ENCODE measurements around the gene NMT1. TPM values are rescaled to one million over a fixed set of nuclear protein-coding genes. Genes with fewer than 3 reads are reported as not detected.

Gene NMT1
- total RNA-seq, 1 experiment from 2014 or later: 173 TPM

DNA sequence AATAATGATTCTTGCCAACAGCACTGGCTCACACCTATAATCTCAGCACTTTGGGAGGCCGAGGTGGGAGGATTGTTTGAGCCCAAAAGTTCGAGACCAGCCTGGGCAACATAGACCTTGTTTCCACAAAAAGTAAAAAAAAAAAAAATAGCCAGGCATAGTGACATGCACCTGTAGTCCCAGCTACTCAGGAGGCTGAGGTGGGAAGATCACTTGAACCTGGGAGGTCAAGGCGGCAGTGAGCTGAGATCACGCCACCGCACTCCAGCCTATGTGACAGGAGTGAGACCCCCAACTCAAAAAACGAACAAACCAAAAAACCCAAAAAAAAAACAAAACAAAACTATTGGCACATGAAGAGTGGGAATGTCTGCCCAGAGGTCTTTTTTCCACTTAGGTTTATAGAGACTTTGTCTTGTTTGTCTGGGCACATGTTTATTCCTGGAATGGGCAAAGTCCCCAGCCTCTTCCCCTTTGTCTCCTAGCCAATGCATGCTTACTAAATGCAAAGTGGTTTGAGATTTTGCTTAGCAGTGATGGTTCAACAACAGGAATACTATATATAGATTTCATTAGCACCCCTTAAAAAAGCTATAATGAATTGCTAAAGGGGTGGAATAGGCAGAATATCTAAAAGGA, 25.9 kb downstream of the NMT1 start:
- DNase-seq (ENCODE audit: low read depth, low spot score): no peak
- H3K36me3 ChIP-seq (ENCODE audit: control insufficient read depth in 1 of 2, insufficient read depth in 2 of 2, low read length in 2 of 2): peaks cover 55 to 57% of the 10 kb centered on the region in 2 experiments
- ChIA-PET POLR2A (no interaction called here), RAD21 (ENCODE audit: low non-redundant PET in 1 of 2, low total read pairs in 2 of 2, uncharacterized antibody in 2 of 2, unreplicated experiment in 2 of 2) (no interaction called here), CTCF (interaction anchor here (1.4 kb wide), 1 partner anchor 12 kb away, joined by 3 read pairs; no protein-coding TSS in a partner anchor)
- H3K79me2 ChIP-seq (ENCODE audit: insufficient read depth, low read length): peaks cover 11% of the 10 kb centered on the region; the same call in 1 of the 2 replicates
- H3K4me3 ChIP-seq (replicated peaks in 1 of 2; ENCODE audit: low read depth in 1 of 2, low read length in 2 of 2): no peak overlapping the region
- TF ChIP-seq ZNF274 (IDR thresholded peaks at IDR 0.05; ENCODE audit: low read depth, low read length): no peak
- no peak overlapping the region for H3K9ac ChIP-seq (ENCODE audit: low read length)
- H3K9me3 ChIP-seq (ENCODE audit: control insufficient read depth in 1 of 2, insufficient read depth in 1 of 2, low read depth in 1 of 2, low read length in 2 of 2): no peaks in the 10 kb centered on the region
- H3K4me2 ChIP-seq (ENCODE audit: low read length): no peak overlapping the region
- H3K27ac ChIP-seq (ENCODE audit: low read depth, low read length): no peak overlapping the region
- no peaks in the 10 kb centered on the region for H3K27me3 ChIP-seq (ENCODE audit: insufficient read depth, low read length)
- H3K9me2 ChIP-seq (ENCODE audit: insufficient read depth): no peaks in the 10 kb centered on the region
- ATAC-seq: no peak
- peaks cover under 1 to 8% of the 10 kb centered on the region in 2 experiments for H3K4me1 ChIP-seq (ENCODE audit: control insufficient read depth in 1 of 2, insufficient read depth in 2 of 2, low read length in 2 of 2)
- no TSS peak for BruUV-seq (replicated peaks)
- peaks cover 4% of the 10 kb centered on the region; the same call in 1 of the 2 replicates for H4K20me1 ChIP-seq (ENCODE audit: insufficient read depth)
- H2AFZ ChIP-seq (ENCODE audit: low read depth, low read length, poor library complexity, severe bottlenecking): no peak overlapping the region
- intact Hi-C loops (cut with micrococcal nuclease): no loop called here

DNA sequence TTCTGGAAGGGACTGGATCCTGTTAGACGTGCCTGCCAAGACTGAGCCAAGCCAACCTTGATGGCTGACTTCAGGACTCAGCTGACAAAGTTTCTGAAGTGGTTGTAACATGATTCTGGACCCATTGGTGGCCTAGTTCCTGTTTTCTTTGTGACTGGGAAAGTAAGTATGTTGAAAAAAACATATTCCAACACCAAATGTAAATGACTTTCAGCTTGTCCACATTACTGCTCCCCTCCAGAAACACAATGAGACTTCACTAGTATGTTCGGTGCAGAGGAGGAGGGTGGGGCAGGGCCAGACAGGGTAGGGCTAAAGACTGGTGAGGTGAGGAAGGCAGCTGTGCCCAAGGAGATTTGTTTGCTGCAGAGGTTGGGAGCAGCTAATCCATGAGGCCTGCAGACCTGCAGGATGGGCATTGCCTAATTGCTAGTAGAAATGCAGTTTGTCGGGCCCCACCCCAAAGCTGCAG, 26.4 kb downstream of the NMT1 start:
- RAD21 ChIA-PET (ENCODE audit: low non-redundant PET in 1 of 2, low total read pairs in 2 of 2, uncharacterized antibody in 2 of 2, unreplicated experiment in 2 of 2): no interaction called here
- no peak overlapping the region for H3K4me3 ChIP-seq (replicated peaks in 1 of 2; ENCODE audit: low read depth in 1 of 2, low read length in 2 of 2)
- no peak for ATAC-seq
- TF ChIP-seq, protein P1, sequence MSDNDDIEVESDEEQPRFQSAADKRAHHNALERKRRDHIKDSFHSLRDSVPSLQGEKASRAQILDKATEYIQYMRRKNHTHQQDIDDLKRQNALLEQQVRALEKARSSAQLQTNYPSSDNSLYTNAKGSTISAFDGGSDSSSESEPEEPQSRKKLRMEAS (IDR thresholded peaks at IDR 0.05): no peak
- TF ChIP-seq EZH2phosphoT487 (IDR thresholded peaks at IDR 0.05; ENCODE audit: borderline replicate concordance) (no peak), ELF1 (IDR thresholded peaks at IDR 0.05; ENCODE audit: borderline replicate concordance, low read depth) (no peak), POLR2AphosphoS5 (IDR thresholded peaks at IDR 0.05; ENCODE audit: low read depth, low read length) (no peak), SP1 (IDR thresholded peaks at IDR 0.05; ENCODE audit: low read depth) (no peak), EGR1 (IDR thresholded peaks at IDR 0.05; ENCODE audit: low read depth) (no peak), POLR2A (IDR thresholded peaks at IDR 0.05; ENCODE audit: borderline replicate concordance, extremely low read depth, insufficient read depth, insufficient read length) (no peak), TCF7L2 (IDR thresholded peaks at IDR 0.05; ENCODE audit: borderline replicate concordance, extremely low read depth, insufficient read depth, insufficient read length) (no peak), SIN3A (IDR thresholded peaks at IDR 0.05; ENCODE audit: low read depth) (no peak), RAD21 (IDR thresholded peaks at IDR 0.05; ENCODE audit: low read depth) (no peak), ZNF274 (IDR thresholded peaks at IDR 0.05; ENCODE audit: low read depth, low read length) (no peak)
- TF ChIP-seq, protein P2, sequence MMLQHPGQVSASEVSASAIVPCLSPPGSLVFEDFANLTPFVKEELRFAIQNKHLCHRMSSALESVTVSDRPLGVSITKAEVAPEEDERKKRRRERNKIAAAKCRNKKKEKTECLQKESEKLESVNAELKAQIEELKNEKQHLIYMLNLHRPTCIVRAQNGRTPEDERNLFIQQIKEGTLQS (IDR thresholded peaks at IDR 0.05): no peak
- TF ChIP-seq, protein P3, sequence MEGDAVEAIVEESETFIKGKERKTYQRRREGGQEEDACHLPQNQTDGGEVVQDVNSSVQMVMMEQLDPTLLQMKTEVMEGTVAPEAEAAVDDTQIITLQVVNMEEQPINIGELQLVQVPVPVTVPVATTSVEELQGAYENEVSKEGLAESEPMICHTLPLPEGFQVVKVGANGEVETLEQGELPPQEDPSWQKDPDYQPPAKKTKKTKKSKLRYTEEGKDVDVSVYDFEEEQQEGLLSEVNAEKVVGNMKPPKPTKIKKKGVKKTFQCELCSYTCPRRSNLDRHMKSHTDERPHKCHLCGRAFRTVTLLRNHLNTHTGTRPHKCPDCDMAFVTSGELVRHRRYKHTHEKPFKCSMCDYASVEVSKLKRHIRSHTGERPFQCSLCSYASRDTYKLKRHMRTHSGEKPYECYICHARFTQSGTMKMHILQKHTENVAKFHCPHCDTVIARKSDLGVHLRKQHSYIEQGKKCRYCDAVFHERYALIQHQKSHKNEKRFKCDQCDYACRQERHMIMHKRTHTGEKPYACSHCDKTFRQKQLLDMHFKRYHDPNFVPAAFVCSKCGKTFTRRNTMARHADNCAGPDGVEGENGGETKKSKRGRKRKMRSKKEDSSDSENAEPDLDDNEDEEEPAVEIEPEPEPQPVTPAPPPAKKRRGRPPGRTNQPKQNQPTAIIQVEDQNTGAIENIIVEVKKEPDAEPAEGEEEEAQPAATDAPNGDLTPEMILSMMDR (IDR thresholded peaks at IDR 0.05 in 2 of 3, conservative IDR thresholded peaks at IDR 0.05 in 1 of 3; ENCODE audit: borderline replicate concordance in 1 of 3, insufficient read depth in 1 of 3, low read depth in 2 of 3, low read length in 2 of 3): no peak
- TF ChIP-seq, protein P4, sequence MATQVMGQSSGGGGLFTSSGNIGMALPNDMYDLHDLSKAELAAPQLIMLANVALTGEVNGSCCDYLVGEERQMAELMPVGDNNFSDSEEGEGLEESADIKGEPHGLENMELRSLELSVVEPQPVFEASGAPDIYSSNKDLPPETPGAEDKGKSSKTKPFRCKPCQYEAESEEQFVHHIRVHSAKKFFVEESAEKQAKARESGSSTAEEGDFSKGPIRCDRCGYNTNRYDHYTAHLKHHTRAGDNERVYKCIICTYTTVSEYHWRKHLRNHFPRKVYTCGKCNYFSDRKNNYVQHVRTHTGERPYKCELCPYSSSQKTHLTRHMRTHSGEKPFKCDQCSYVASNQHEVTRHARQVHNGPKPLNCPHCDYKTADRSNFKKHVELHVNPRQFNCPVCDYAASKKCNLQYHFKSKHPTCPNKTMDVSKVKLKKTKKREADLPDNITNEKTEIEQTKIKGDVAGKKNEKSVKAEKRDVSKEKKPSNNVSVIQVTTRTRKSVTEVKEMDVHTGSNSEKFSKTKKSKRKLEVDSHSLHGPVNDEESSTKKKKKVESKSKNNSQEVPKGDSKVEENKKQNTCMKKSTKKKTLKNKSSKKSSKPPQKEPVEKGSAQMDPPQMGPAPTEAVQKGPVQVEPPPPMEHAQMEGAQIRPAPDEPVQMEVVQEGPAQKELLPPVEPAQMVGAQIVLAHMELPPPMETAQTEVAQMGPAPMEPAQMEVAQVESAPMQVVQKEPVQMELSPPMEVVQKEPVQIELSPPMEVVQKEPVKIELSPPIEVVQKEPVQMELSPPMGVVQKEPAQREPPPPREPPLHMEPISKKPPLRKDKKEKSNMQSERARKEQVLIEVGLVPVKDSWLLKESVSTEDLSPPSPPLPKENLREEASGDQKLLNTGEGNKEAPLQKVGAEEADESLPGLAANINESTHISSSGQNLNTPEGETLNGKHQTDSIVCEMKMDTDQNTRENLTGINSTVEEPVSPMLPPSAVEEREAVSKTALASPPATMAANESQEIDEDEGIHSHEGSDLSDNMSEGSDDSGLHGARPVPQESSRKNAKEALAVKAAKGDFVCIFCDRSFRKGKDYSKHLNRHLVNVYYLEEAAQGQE (IDR thresholded peaks at IDR 0.05; ENCODE audit: low read depth): no peak

More for the DNA sequence above, 26.4 kb downstream of the NMT1 start:
- Histone ChIP-seq H3K9me2 (ENCODE audit: insufficient read depth) (no peaks in the 10 kb centered on the region), H4K20me1 (ENCODE audit: insufficient read depth) (peaks cover 4% of the 10 kb centered on the region; the same call in 1 of the 2 replicates), H3K36me3 (ENCODE audit: control insufficient read depth in 1 of 2, insufficient read depth in 2 of 2, low read length in 2 of 2) (peaks cover 53 to 58% of the 10 kb centered on the region in 2 experiments), H3K4me1 (ENCODE audit: control insufficient read depth in 1 of 2, insufficient read depth in 2 of 2, low read length in 2 of 2) (peaks cover 3 to 14% of the 10 kb centered on the region in 2 experiments), H3K9ac (ENCODE audit: low read length) (no peak overlapping the region), H3K79me2 (ENCODE audit: insufficient read depth, low read length) (peaks cover 14% of the 10 kb centered on the region; the same call in 1 of the 2 replicates), H3K4me2 (ENCODE audit: low read length) (no peak overlapping the region), H3K27ac (ENCODE audit: low read depth, low read length) (no peak overlapping the region), H2AFZ (ENCODE audit: low read depth, low read length, poor library complexity, severe bottlenecking) (no peak overlapping the region), H3K9me3 (ENCODE audit: control insufficient read depth in 1 of 2, insufficient read depth in 1 of 2, low read depth in 1 of 2, low read length in 2 of 2) (no peaks in the 10 kb centered on the region), H3K27me3 (ENCODE audit: insufficient read depth, low read length) (no peaks in the 10 kb centered on the region)
- intact Hi-C loops (cut with micrococcal nuclease): no loop called here
- BruUV-seq (replicated peaks): no TSS peak
- DNase-seq (ENCODE audit: low read depth, low spot score): no peak
- CTCF ChIA-PET: interaction anchor here (1.4 kb wide), 1 partner anchor 12 kb away, joined by 3 read pairs; no protein-coding TSS in a partner anchor
- POLR2A ChIA-PET: no interaction called here

All from HCT116 (cell line).